ENCODE data around the gene LHX4. TPM values are rescaled to one million over a fixed set of nuclear protein-coding genes. Genes with fewer than 3 reads are reported as not detected.

Gene LHX4
- total RNA-seq, 1 donor from 2014 or later, result 0.36 TPM

GRCh38 chr1:180264595-180264994 is 34.5 kb downstream of the LHX4 start:
- no peaks in the 10 kb centered on the region for H3K36me3 ChIP-seq (ENCODE audit: insufficient read depth, low read length)
- peaks cover 2% of the 10 kb centered on the region for H3K4me1 ChIP-seq (ENCODE audit: insufficient read depth, low read length)
- H3K9me3 ChIP-seq (ENCODE audit: insufficient read depth, low read depth, low read length), result no peaks in the 10 kb centered on the region
- H3K27ac ChIP-seq (ENCODE audit: low read depth, low read length), result no peak overlapping the region
- Mint-ChIP-seq H3K4me3 (ENCODE audit: unreplicated experiment) (no peak overlapping the region), H3K4me1 (ENCODE audit: low read depth, unreplicated experiment) (peaks cover 10% of the 10 kb centered on the region), H3K27me3 (ENCODE audit: low read depth, unreplicated experiment) (peaks cover 29% of the 10 kb centered on the region), H3K9me3 (ENCODE audit: unreplicated experiment) (no peaks in the 10 kb centered on the region), H3K27ac (ENCODE audit: unreplicated experiment) (no peak overlapping the region), H3K36me3 (ENCODE audit: low read depth, unreplicated experiment) (peaks cover 7% of the 10 kb centered on the region)
- H3K79me2 ChIP-seq (ENCODE audit: insufficient read depth, low read length), result no peaks in the 10 kb centered on the region
- H2AFZ ChIP-seq (ENCODE audit: low read depth, low read length), result no peak overlapping the region
- DNase-seq (ENCODE audit: low read depth) (no peak), FAIRE-seq (no peak)
- no peak overlapping the region for H3K9ac ChIP-seq (ENCODE audit: low read length)
- TF ChIP-seq CTCF (IDR thresholded peaks at IDR 0.05; ENCODE audit: insufficient read depth, low read depth, low read length) (no peak), EZH2 (IDR thresholded peaks at IDR 0.05; ENCODE audit: insufficient read depth, low read length) (no peak)
- H3K4me3 ChIP-seq (ENCODE audit: insufficient read depth, low read depth, low read length), result no peak overlapping the region
- no peak overlapping the region for H3K4me2 ChIP-seq (ENCODE audit: low read length)
- H3K27me3 ChIP-seq (ENCODE audit: insufficient read depth, low read length), result no peaks in the 10 kb centered on the region
- H4K20me1 ChIP-seq (ENCODE audit: insufficient read depth, low read length), result peaks cover 3% of the 10 kb centered on the region

GRCh38 chr1:180265201-180265600 is 35.1 kb downstream of the LHX4 start:
- Histone ChIP-seq H3K4me2 (ENCODE audit: low read length) (no peak overlapping the region), H4K20me1 (ENCODE audit: insufficient read depth, low read length) (peaks cover 3% of the 10 kb centered on the region), H3K79me2 (ENCODE audit: insufficient read depth, low read length) (no peaks in the 10 kb centered on the region), H3K9ac (ENCODE audit: low read length) (no peak overlapping the region), H3K4me3 (ENCODE audit: insufficient read depth, low read depth, low read length) (no peak overlapping the region), H3K27me3 (ENCODE audit: insufficient read depth, low read length) (no peaks in the 10 kb centered on the region), H3K27ac (ENCODE audit: low read depth, low read length) (no peak overlapping the region), H3K9me3 (ENCODE audit: insufficient read depth, low read depth, low read length) (no peaks in the 10 kb centered on the region), H3K36me3 (ENCODE audit: insufficient read depth, low read length) (no peaks in the 10 kb centered on the region), H2AFZ (ENCODE audit: low read depth, low read length) (no peak overlapping the region), H3K4me1 (ENCODE audit: insufficient read depth, low read length) (peaks cover 2% of the 10 kb centered on the region)
- Mint-ChIP-seq H3K27ac (ENCODE audit: unreplicated experiment) (no peak overlapping the region), H3K4me1 (ENCODE audit: low read depth, unreplicated experiment) (peaks cover 10% of the 10 kb centered on the region), H3K4me3 (ENCODE audit: unreplicated experiment) (no peak overlapping the region), H3K27me3 (ENCODE audit: low read depth, unreplicated experiment) (peaks cover 24% of the 10 kb centered on the region), H3K36me3 (ENCODE audit: low read depth, unreplicated experiment) (peaks cover 9% of the 10 kb centered on the region), H3K9me3 (ENCODE audit: unreplicated experiment) (no peaks in the 10 kb centered on the region)
- DNase-seq (ENCODE audit: low read depth) (no peak), FAIRE-seq (no peak)
- TF ChIP-seq CTCF (IDR thresholded peaks at IDR 0.05; ENCODE audit: insufficient read depth, low read depth, low read length), result no peak
- TF ChIP-seq EZH2 (IDR thresholded peaks at IDR 0.05; ENCODE audit: insufficient read depth, low read length), result no peak

GRCh38 chr1:180265871-180266270 is 35.8 kb downstream of the LHX4 start:
- H3K4me3 Mint-ChIP-seq (ENCODE audit: unreplicated experiment), result no peak overlapping the region
- no peak for TF ChIP-seq EZH2 (IDR thresholded peaks at IDR 0.05; ENCODE audit: insufficient read depth, low read length)
- no peak for TF ChIP-seq CTCF (IDR thresholded peaks at IDR 0.05; ENCODE audit: insufficient read depth, low read depth, low read length)
- no peak overlapping the region for H2AFZ ChIP-seq (ENCODE audit: low read depth, low read length)
- peaks cover 5% of the 10 kb centered on the region for H4K20me1 ChIP-seq (ENCODE audit: insufficient read depth, low read length)
- H3K4me3 ChIP-seq (ENCODE audit: insufficient read depth, low read depth, low read length), result no peak overlapping the region
- H3K27me3 ChIP-seq (ENCODE audit: insufficient read depth, low read length), result no peaks in the 10 kb centered on the region
- H3K9me3 Mint-ChIP-seq (ENCODE audit: unreplicated experiment), result no peaks in the 10 kb centered on the region
- H3K27ac ChIP-seq (ENCODE audit: low read depth, low read length), result no peak overlapping the region
- no peaks in the 10 kb centered on the region for H3K36me3 ChIP-seq (ENCODE audit: insufficient read depth, low read length)
- H3K4me1 Mint-ChIP-seq (ENCODE audit: low read depth, unreplicated experiment), result peaks cover 16% of the 10 kb centered on the region
- H3K27ac Mint-ChIP-seq (ENCODE audit: unreplicated experiment), result no peak overlapping the region
- no peak for FAIRE-seq
- H3K4me1 ChIP-seq (ENCODE audit: insufficient read depth, low read length), result peaks cover 5% of the 10 kb centered on the region
- no peaks in the 10 kb centered on the region for H3K79me2 ChIP-seq (ENCODE audit: insufficient read depth, low read length)
- H3K9me3 ChIP-seq (ENCODE audit: insufficient read depth, low read depth, low read length), result no peaks in the 10 kb centered on the region
- no peak overlapping the region for H3K9ac ChIP-seq (ENCODE audit: low read length)
- H3K4me2 ChIP-seq (ENCODE audit: low read length), result no peak overlapping the region
- no peak for DNase-seq (ENCODE audit: low read depth)
- peaks cover 9% of the 10 kb centered on the region for H3K36me3 Mint-ChIP-seq (ENCODE audit: low read depth, unreplicated experiment)
- H3K27me3 Mint-ChIP-seq (ENCODE audit: low read depth, unreplicated experiment), result peaks cover 22% of the 10 kb centered on the region

Measured in astrocyte (in vitro differentiated cells and primary cell).